B cell (primary cell): Measurements from ENCODE around the gene PTMA. TPM values are rescaled to one million over a fixed set of nuclear protein-coding genes. Genes with fewer than 3 reads are reported as not detected.

Experiments used
- ATAC-seq: fragments of 200-7000 bp; cut with Tn5 transposase; one replicate; pipeline ENCODE4 v1.10.0; 2021; ENCODE audit warnings: low read depth, mild to moderate bottlenecking, moderate number of reproducible peaks, moderate library complexity
- CTCF ChIA-PET: fragments of 350-600 bp; sonication (Branson Sonifier 250); formaldehyde crosslinking; loops from one replicate; lab custom pipeline; 2021; ENCODE audit warnings: antibody characterized with exemption, inconsistent platforms; lab: Charles Lee
- POLR2A ChIA-PET: fragments of 350-600 bp; sonication (Branson Sonifier 250); formaldehyde crosslinking; loops from one replicate; lab custom pipeline; 2021; ENCODE audit warnings: antibody characterized with exemption; lab: Charles Lee
- DNase-seq: peaks from one replicate; pipeline ENCODE4 v3.0.0; 2013
- H2AFZ ChIP-seq: 2 replicates; pipeline ENCODE4 v1.6.1; 2012; ENCODE audit warnings: mild to moderate bottlenecking, low read depth, low read length; ENCODE audit not compliant: insufficient read depth, poor library complexity, severe bottlenecking
- H3K27ac ChIP-seq, 2 donors: 1 replicate in 1 of 2; 2 replicates in 1 of 2; pipeline ENCODE4 v1.5.1; 2012 to 2013; ENCODE audit warnings: low read length in 2 of 2, mild to moderate bottlenecking in 2 of 2, moderate library complexity in 1 of 2
- H3K27me3 ChIP-seq, 4 experiments: fragments of 200-600 bp in 1 of 4; sonication (generic) in 1 of 4; replicated peaks in 1 of 4; 1 replicate in 2 of 4; 2 replicates in 2 of 4; pipeline versions ENCODE4 v1.6.1 to v1.7.0; 2013 to 2016; ENCODE audit warnings: low read length in 3 of 4, mild to moderate bottlenecking in 2 of 4, mixed read lengths in 1 of 4, moderate library complexity in 1 of 4; ENCODE audit not compliant: insufficient read depth in 4 of 4, control insufficient read depth in 3 of 4; ENCODE audit errors: control extremely low read depth in 1 of 4
- H3K36me3 ChIP-seq, 2 experiments: replicated peaks in 1 of 2; 1 replicate in 1 of 2; 2 replicates in 1 of 2; pipeline versions ENCODE4 v1.6.1 to v1.7.1; 2013; ENCODE audit warnings: low read length in 1 of 2; ENCODE audit not compliant: insufficient read depth in 2 of 2, control insufficient read depth in 1 of 2; ENCODE audit errors: control extremely low read depth in 1 of 2, extremely low read depth in 1 of 2
- H3K4me1 ChIP-seq, 2 donors: fragments of 200-600 bp in 1 of 2; sonication (generic) in 1 of 2; 1 replicate in 1 of 2; 2 replicates in 1 of 2; pipeline versions ENCODE4 v1.5.1 to v1.6.1; 2013 to 2017; ENCODE audit warnings: low read length in 2 of 2; ENCODE audit not compliant: control insufficient read depth in 2 of 2, insufficient read depth in 2 of 2
- H3K4me2 ChIP-seq: replicated peaks from 2 replicates; pipeline ENCODE3; 2012; ENCODE audit warnings: mild to moderate bottlenecking, low read depth, low read length; ENCODE audit not compliant: poor library complexity, severe bottlenecking
- H3K4me3 ChIP-seq, 5 experiments: fragments of 200-600 bp in 1 of 5; sonication (generic) in 1 of 5; 1 replicate in 3 of 5; 2 replicates in 2 of 5; pipeline versions ENCODE4 v1.5.1 to v1.7.0; 2011 to 2016; ENCODE audit warnings: low read length in 4 of 5, mild to moderate bottlenecking in 4 of 5, low read depth in 2 of 5, control low read depth in 1 of 5, moderate library complexity in 1 of 5; ENCODE audit not compliant: insufficient read depth in 1 of 5; ENCODE audit errors: control extremely low read depth in 1 of 5, extremely low read depth in 1 of 5
- H3K79me2 ChIP-seq: fragments of 200-600 bp; sonication (generic); one replicate; pipeline ENCODE4 v1.6.0; 2016; ENCODE audit warnings: low read length; ENCODE audit not compliant: control insufficient read depth, insufficient read depth
- H3K9ac ChIP-seq: fragments of 200-600 bp; sonication (generic); 2 replicates; pipeline ENCODE4 v1.6.1; 2017; ENCODE audit warnings: mild to moderate bottlenecking, low read length, moderate library complexity
- H3K9me3 ChIP-seq, 3 donors: one replicate each; pipeline versions ENCODE4 v1.6.1 to v1.7.1; 2013; ENCODE audit warnings: low read length in 2 of 3; ENCODE audit not compliant: control insufficient read depth in 2 of 3, insufficient read depth in 1 of 3; ENCODE audit errors: control extremely low read depth in 1 of 3
- H4K20me1 ChIP-seq: 2 replicates; pipeline ENCODE4 v1.6.0; 2012; ENCODE audit warnings: mild to moderate bottlenecking, low read length; ENCODE audit not compliant: insufficient read depth, control insufficient read depth, poor library complexity, severe bottlenecking
- H3K27ac Mint-ChIP-seq: one replicate; pipeline ENCODE4 v1.8.0; 2021; ENCODE audit warnings: mixed read lengths
- H3K27me3 Mint-ChIP-seq: one replicate; pipeline ENCODE4 v1.8.0; 2021; ENCODE audit warnings: mixed read lengths
- H3K4me1 Mint-ChIP-seq: one replicate; pipeline ENCODE4 v1.8.0; 2021; ENCODE audit warnings: mixed read lengths
- H3K4me3 Mint-ChIP-seq: one replicate; pipeline ENCODE4 v1.8.0; 2021; ENCODE audit warnings: mixed read lengths
- H3K9me3 Mint-ChIP-seq: one replicate; pipeline ENCODE4 v1.8.0; 2022; ENCODE audit warnings: mixed read lengths; ENCODE audit not compliant: insufficient read depth
- CTCF ChIP-seq: fragments of 200-600 bp; IDR thresholded peaks from one replicate; pipeline ENCODE4 v1.8.0; 2022; ENCODE audit warnings: antibody characterized with exemption, mild to moderate bottlenecking
- EZH2 ChIP-seq: IDR thresholded peaks from 2 replicates; pipeline ENCODE4 v1.6.1; 2012; ENCODE audit warnings: borderline replicate concordance, low read depth, mild to moderate bottlenecking, moderate library complexity, low read length; ENCODE audit not compliant: insufficient read depth, poor library complexity, severe bottlenecking
- WGBS: methylation state at CpG from one replicate; pipeline ENCODE4 v1.1.5; 2013; ENCODE audit warnings: missing lambda C conversion rate; ENCODE audit not compliant: insufficient coverage; 5-methylcytosine and 5-hydroxymethylcytosine counted together
- intact Hi-C: fragments of 100-400 bp; cut with micrococcal nuclease; formaldehyde crosslinking; loops from one replicate; pipeline ENCODE4 v1.10.0; 2022
- polyA plus RNA-seq: library from polyadenylated mRNA; depleted of rRNA; stranded (reverse); fragments of >200 nt; gene quantifications from 2 replicates; pipeline ENCODE4 v1.2.3, GENCODE V29; 2012
- total RNA-seq, 2 donors: library from RNA; stranded (reverse); fragments of 120-200 nt in 1 of 2; gene quantifications; 1 replicate in 1 of 2; 2 replicates in 1 of 2; pipeline versions ENCODE4 v1.2.3 to v1.2.4, GENCODE V29; 2013 to 2022

PTMA gene
- total and polyA plus RNA-seq, 2 donors (not counting 1 experiment from before 2014, with no cell fraction given), result 713 to 2,282 TPM

GRCh38 chr2:231717281-231718171 lies 9.2 kb downstream of the PTMA start:
- Mint-ChIP-seq H3K9me3 (no peaks in the 10 kb centered on the region), H3K4me1 (peaks cover 70% of the 10 kb centered on the region), H3K27me3 (no peaks in the 10 kb centered on the region), H3K4me3 (peak overlapping the region; percentile 68), H3K27ac (peak overlapping the region; percentile 91)
- no peak for TF ChIP-seq EZH2
- TF ChIP-seq CTCF, result no peak
- ChIA-PET POLR2A (interaction anchor here (0.6 to 6.5 kb wide), 8 partner anchors 10 to 103 kb away, joined by 4 to 75 read pairs (median 8); partner anchors contain the start of gene PTMA), CTCF (interaction anchor here (0.6 to 11.9 kb wide), 14 partner anchors 8 to 235 kb away, joined by 3 to 785 read pairs (median 4); partner anchors contain the start of genes COPS7B and PTMA)
- H4K20me1 ChIP-seq, result peaks cover 19% of the 10 kb centered on the region
- peak overlapping the region in 1 of 5 experiments; percentile 1 for H3K4me3 ChIP-seq
- H3K79me2 ChIP-seq, result peaks cover 19% of the 10 kb centered on the region
- DNase-seq (peak; percentile 83), ATAC-seq (peak; percentile 56)
- peaks cover 45 to 61% of the 10 kb centered on the region in 2 donors for H3K4me1 ChIP-seq
- H3K27ac ChIP-seq, result peak overlapping the region; percentile 48 to 73
- H3K27me3 ChIP-seq, result no peaks in the 10 kb centered on the region
- H3K9ac ChIP-seq, result no peak overlapping the region
- intact Hi-C loops, result loop anchor here (1.0 kb wide), 2 partner anchors 9 to 64 kb away; partner anchors contain the start of genes PDE6D and PTMA
- 50% methylated on average over 4 of the region's 13 CpGs for WGBS
- peak overlapping the region; percentile 41 for H3K4me2 ChIP-seq
- peaks cover 0 to 19% (median 5%) of the 10 kb centered on the region in 3 donors for H3K9me3 ChIP-seq
- no peak overlapping the region for H2AFZ ChIP-seq
- peaks cover 0 to 14% of the 10 kb centered on the region in 2 experiments for H3K36me3 ChIP-seq
